Prostate gland (tissue), 2 donors: Measurements from ENCODE around the gene CNPY4. TPM values are rescaled to one million over a fixed set of nuclear protein-coding genes. Genes with fewer than 3 reads are reported as not detected.

Experiments
- DNase-seq: peaks from one replicate; pipeline ENCODE4 v3.0.0-alpha.2; 2019; ENCODE audit warnings: low spot score
- H3K27ac ChIP-seq, 2 donors: fragments of 200-600 bp; sonication (generic); 2 replicates each; pipeline ENCODE4 v1.5.1; 2017 to 2019
- H3K27me3 ChIP-seq: fragments of 200-600 bp; sonication (generic); replicated peaks from 2 replicates; pipeline ENCODE4 v1.5.1; 2019; ENCODE audit not compliant: insufficient read depth
- H3K36me3 ChIP-seq, 2 donors: fragments of 200-600 bp; sonication (generic); 1 replicate in 1 of 2; 2 replicates in 1 of 2; pipeline versions ENCODE4 v1.5.1 to v1.8.1; 2017 to 2019
- H3K4me1 ChIP-seq: fragments of 200-600 bp; sonication (generic); replicated peaks from 2 replicates; pipeline ENCODE4 v1.5.1; 2019
- H3K4me3 ChIP-seq, 2 donors: fragments of 200-600 bp; sonication (generic); 2 replicates each; pipeline ENCODE4 v1.5.1; 2017 to 2019
- H3K9me3 ChIP-seq: fragments of 200-600 bp; sonication (generic); 2 replicates; pipeline ENCODE4 v1.5.1; 2017
- POLR2A ChIP-seq: fragments of 450-650 bp; IDR thresholded peaks from one replicate; pipeline ENCODE4 v1.6.1; 2016; ENCODE audit warnings: antibody characterized with exemption, mild to moderate bottlenecking
- POLR2AphosphoS5 ChIP-seq: sonication (generic); formaldehyde crosslinking; IDR thresholded peaks from one replicate; pipeline ENCODE4 v1.6.1; 2017; ENCODE audit warnings: antibody characterized with exemption
- WGBS: methylation state at CpG from one replicate; pipeline ENCODE4 v1.1.5; 2018; 5-methylcytosine and 5-hydroxymethylcytosine counted together
- intact Hi-C: fragments of 100-400 bp; cut with DNase I; formaldehyde crosslinking; loops from one replicate; pipeline ENCODE4 v1.14.2; 2022
- total RNA-seq, 2 donors: library from RNA; depleted of rRNA; stranded (reverse); fragments of >200 nt; gene quantifications; one replicate each; pipeline ENCODE4 v1.1.0, GENCODE V29; 2016
- TF ChIP-seq, protein P1 (sequence below), 4 experiments: fragments of 200-600 bp in 2 of 4; fragments of 450-650 bp in 2 of 4; sonication (generic) in 2 of 4; IDR thresholded peaks; 1 replicate in 3 of 4; 2 replicates in 1 of 4; pipeline ENCODE4 v1.5.1; 2016 to 2019; ENCODE audit warnings: antibody characterized with exemption in 4 of 4, mild to moderate bottlenecking in 2 of 4, moderate library complexity in 2 of 4

CNPY4 gene
- total RNA-seq, 2 donors from 2014 or later: 1.6 to 16.1 TPM

GRCh38 chr7:100163871-100164270 lies 44.4 kb downstream of the CNPY4 start:
- Histone ChIP-seq H3K27ac (no peak overlapping the region), H3K27me3 (no peaks in the 10 kb centered on the region), H3K9me3 (no peaks in the 10 kb centered on the region), H3K4me3 (no peak overlapping the region), H3K36me3 (no peaks in the 10 kb centered on the region), H3K4me1 (no peaks in the 10 kb centered on the region)
- DNase-seq: no peak
- no peak for TF ChIP-seq POLR2A
- TF ChIP-seq POLR2AphosphoS5: no peak
- TF ChIP-seq, protein P1, sequence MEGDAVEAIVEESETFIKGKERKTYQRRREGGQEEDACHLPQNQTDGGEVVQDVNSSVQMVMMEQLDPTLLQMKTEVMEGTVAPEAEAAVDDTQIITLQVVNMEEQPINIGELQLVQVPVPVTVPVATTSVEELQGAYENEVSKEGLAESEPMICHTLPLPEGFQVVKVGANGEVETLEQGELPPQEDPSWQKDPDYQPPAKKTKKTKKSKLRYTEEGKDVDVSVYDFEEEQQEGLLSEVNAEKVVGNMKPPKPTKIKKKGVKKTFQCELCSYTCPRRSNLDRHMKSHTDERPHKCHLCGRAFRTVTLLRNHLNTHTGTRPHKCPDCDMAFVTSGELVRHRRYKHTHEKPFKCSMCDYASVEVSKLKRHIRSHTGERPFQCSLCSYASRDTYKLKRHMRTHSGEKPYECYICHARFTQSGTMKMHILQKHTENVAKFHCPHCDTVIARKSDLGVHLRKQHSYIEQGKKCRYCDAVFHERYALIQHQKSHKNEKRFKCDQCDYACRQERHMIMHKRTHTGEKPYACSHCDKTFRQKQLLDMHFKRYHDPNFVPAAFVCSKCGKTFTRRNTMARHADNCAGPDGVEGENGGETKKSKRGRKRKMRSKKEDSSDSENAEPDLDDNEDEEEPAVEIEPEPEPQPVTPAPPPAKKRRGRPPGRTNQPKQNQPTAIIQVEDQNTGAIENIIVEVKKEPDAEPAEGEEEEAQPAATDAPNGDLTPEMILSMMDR (IDR thresholded peaks at IDR 0.05): no peak
- WGBS: 100% methylated on average over 5 of the region's 5 CpGs
- intact Hi-C loops: no loop called here

- 83% methylated on average over 15 of the region's 16 CpGs for WGBS
- Histone ChIP-seq H3K36me3 (no peaks in the 10 kb centered on the region), H3K27ac (no peak overlapping the region), H3K27me3 (no peaks in the 10 kb centered on the region), H3K4me3 (no peak overlapping the region), H3K4me1 (no peaks in the 10 kb centered on the region), H3K9me3 (no peaks in the 10 kb centered on the region)
- TF ChIP-seq, protein P1 (IDR thresholded peaks at IDR 0.05): no peak
- TF ChIP-seq POLR2A (no peak), POLR2AphosphoS5 (no peak)
- intact Hi-C loops: no loop called here
- no peak for DNase-seq
These were observed 47.0 kb downstream of the CNPY4 start for GRCh38 chr7:100166317-100166940.

DNA sequence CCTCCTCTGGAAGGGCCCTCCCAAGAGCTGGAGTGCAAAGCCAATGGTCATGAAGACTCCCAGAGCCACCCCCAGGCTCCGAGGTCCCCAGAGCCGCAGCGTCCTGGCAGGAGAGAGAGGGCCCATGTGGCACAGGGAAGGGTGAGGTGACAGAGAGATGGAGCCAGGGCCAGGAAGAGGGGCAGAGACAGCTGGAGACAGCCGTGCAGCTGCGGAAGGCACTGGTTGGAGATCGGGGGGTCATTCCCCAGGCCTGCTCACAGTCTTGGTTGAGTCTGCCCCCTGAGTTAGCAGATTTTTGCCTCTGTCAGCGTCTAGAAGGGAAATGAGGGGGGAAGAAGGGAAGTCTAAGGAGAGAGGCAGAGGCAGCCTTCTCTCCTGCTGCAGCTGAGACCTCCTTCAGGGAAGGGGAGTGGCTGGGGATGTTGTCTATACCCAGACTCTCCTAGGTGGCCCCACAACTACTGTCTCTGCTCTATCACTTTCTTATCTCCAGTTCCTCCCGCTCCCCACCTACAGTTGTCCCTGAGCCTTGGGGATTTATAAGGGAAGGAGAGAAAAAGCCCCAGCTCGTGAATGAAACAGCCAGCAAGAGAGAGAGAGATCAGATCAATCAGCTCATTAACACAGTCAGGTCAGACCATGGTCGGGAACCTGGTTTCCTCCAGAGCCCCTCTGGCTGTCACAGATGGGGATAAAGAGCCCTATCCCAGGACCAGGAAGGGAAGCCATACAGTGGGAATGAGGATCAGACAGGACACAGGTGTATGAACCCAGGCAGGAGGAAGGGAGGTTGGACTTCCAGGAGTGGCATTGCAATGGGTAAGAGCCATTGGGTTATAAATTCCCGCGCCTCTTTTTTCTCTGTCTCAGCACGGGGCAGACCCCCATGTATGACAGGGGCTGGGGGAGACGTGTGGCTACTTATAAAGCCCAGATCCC lies 47.8 kb downstream of the CNPY4 start:
- WGBS: 62% methylated on average over 14 of the region's 14 CpGs
- TF ChIP-seq POLR2AphosphoS5: no peak
- TF ChIP-seq POLR2A: no peak
- TF ChIP-seq, protein P1 (IDR thresholded peaks at IDR 0.05): no peak
- peak overlapping the region in 1 of 2 donors; percentile 18 for H3K4me3 ChIP-seq
- H3K27ac ChIP-seq: no peak overlapping the region
- no peaks in the 10 kb centered on the region for H3K9me3 ChIP-seq
- H3K27me3 ChIP-seq: no peaks in the 10 kb centered on the region
- H3K4me1 ChIP-seq: no peaks in the 10 kb centered on the region
- no peaks in the 10 kb centered on the region for H3K36me3 ChIP-seq
- intact Hi-C loops: no loop called here
- DNase-seq: no peak

- 5% methylated on average over 11 of the region's 11 CpGs for WGBS
- no peak for TF ChIP-seq POLR2A
- TF ChIP-seq, protein P1 (IDR thresholded peaks at IDR 0.05): no peak
- no peak for TF ChIP-seq POLR2AphosphoS5
- Histone ChIP-seq H3K4me1 (no peaks in the 10 kb centered on the region), H3K27me3 (no peaks in the 10 kb centered on the region), H3K9me3 (no peaks in the 10 kb centered on the region), H3K27ac (peak overlapping the region; percentile 32 to 42), H3K4me3 (peak overlapping the region; percentile 18 to 20), H3K36me3 (no peaks in the 10 kb centered on the region)
- intact Hi-C loops: no loop called here
- no peak for DNase-seq
These were observed 48.5 kb downstream of the CNPY4 start for GRCh38 chr7:100167912-100168323.
